Naive thymus-derived CD8-positive, alpha-beta T cell (primary cell): ENCODE measurements around the gene LAMA4. TPM values are rescaled to one million over a fixed set of nuclear protein-coding genes. Genes with fewer than 3 reads are reported as not detected.
A peak's percentile ranks its signal among the peaks of the same experiment; 100 is the strongest.

Experiments used
- ATAC-seq, 2 donors: fragments of 150-1000 bp; cut with Tn5 transposase in 1 of 2; sonication (Bioruptor Pico), chemical (Tn5 transposase) in 1 of 2; 1 replicate in 1 of 2; 2 replicates in 1 of 2; pipeline ENCODE4 v1.10.0; 2021; ENCODE audit warnings: mild to moderate bottlenecking in 2 of 2, moderate library complexity in 2 of 2
- POLR2A ChIA-PET: fragments of 350-600 bp; sonication (Branson Sonifier 250); formaldehyde crosslinking; loops from one replicate; lab custom pipeline; 2021; ENCODE audit warnings: antibody characterized with exemption; lab: Charles Lee
- DNase-seq, 10 donors: peaks; one replicate each; pipeline versions ENCODE4 v3.0.0 to v3.0.0-alpha.2; 2020 to 2022
- H3K27ac Mint-ChIP-seq, 10 donors: one replicate each; pipeline ENCODE4 v1.8.0; 2020 to 2022; ENCODE audit warnings: mild to moderate bottlenecking in 10 of 10, mixed read lengths in 10 of 10, moderate library complexity in 4 of 10, inconsistent platforms in 1 of 10
- H3K27me3 Mint-ChIP-seq, 5 donors: one replicate each; pipeline ENCODE4 v1.8.0; 2021 to 2022; ENCODE audit warnings: mixed read lengths in 5 of 5
- H3K36me3 Mint-ChIP-seq, 3 donors: one replicate each; pipeline ENCODE4 v1.8.0; 2020 to 2022; ENCODE audit warnings: mixed read lengths in 3 of 3, mild to moderate bottlenecking in 2 of 3, inconsistent platforms in 1 of 3
- H3K4me1 Mint-ChIP-seq, 4 donors: one replicate each; pipeline ENCODE4 v1.8.0; 2021 to 2022; ENCODE audit warnings: mixed read lengths in 4 of 4
- H3K4me3 Mint-ChIP-seq, 10 donors: one replicate each; pipeline ENCODE4 v1.8.0; 2020 to 2022; ENCODE audit warnings: mild to moderate bottlenecking in 10 of 10, mixed read lengths in 10 of 10, moderate library complexity in 6 of 10, inconsistent platforms in 1 of 10
- H3K9me3 Mint-ChIP-seq, 9 donors: one replicate each; pipeline ENCODE4 v1.8.0; 2020 to 2022; ENCODE audit warnings: mixed read lengths in 9 of 9, mild to moderate bottlenecking in 3 of 9, inconsistent platforms in 1 of 9, moderate library complexity in 1 of 9
- polyA plus RNA-seq, 3 donors: library from polyadenylated mRNA; unstranded; fragments of 300-500 nt; fragmentation: Illumina TruSeq; gene quantifications; one replicate each; pipeline ENCODE4 v1.2.3, GENCODE V29; 2021
- total RNA-seq, 8 experiments: library from RNA in 2 of 8; stranded (reverse) in 2 of 8; gene quantifications; one replicate each; pipeline ENCODE4 v1.2.3 and lab custom pipeline; 2021 to 2026

Gene LAMA4
- total and polyA plus RNA-seq, 5 experiments from 2014 or later = not detected

DNA sequence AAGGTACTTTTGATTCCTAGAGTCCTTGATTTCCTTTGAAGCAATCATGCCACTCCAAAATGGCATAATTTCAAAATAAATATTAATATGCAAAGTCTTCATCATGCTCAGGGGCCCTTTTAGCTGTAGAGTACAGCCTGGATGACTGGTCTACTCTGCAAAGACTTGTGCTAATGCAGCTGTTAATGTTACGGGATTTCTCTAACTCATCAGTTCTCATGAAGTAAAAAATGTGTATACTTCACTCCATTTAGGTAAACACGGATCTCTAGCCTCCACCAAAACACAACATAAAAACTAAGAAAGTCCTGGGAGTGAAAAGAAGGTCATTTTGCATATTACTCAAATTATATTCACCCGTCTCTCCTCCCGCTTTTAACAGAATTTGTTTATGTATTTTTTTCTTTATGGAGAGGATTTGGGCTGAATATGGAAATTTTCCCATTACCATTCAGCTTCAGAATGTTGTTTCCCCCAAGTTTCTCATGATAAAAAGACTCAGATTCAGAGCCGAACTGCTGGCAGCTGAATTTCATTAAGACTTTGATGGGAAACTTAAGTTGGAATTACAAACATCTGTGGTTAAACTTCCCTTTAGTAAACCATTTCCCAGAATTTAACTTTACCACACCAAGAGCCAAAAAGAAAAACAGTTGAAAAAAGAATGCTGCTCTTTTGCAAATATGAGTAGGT is 8.7 kb downstream of the LAMA4 start:
- Mint-ChIP-seq H3K9me3 (no peaks in the 10 kb centered on the region), H3K4me1 (peaks cover 6 to 17% (median 12%) of the 10 kb centered on the region in 4 donors), H3K4me3 (no peak overlapping the region), H3K27ac (no peak overlapping the region), H3K27me3 (peaks cover 4 to 11% (median 7%) of the 10 kb centered on the region in 5 donors), H3K36me3 (no peaks in the 10 kb centered on the region)
- ATAC-seq = no peak
- POLR2A ChIA-PET = no interaction called here
- no peak for DNase-seq

DNA sequence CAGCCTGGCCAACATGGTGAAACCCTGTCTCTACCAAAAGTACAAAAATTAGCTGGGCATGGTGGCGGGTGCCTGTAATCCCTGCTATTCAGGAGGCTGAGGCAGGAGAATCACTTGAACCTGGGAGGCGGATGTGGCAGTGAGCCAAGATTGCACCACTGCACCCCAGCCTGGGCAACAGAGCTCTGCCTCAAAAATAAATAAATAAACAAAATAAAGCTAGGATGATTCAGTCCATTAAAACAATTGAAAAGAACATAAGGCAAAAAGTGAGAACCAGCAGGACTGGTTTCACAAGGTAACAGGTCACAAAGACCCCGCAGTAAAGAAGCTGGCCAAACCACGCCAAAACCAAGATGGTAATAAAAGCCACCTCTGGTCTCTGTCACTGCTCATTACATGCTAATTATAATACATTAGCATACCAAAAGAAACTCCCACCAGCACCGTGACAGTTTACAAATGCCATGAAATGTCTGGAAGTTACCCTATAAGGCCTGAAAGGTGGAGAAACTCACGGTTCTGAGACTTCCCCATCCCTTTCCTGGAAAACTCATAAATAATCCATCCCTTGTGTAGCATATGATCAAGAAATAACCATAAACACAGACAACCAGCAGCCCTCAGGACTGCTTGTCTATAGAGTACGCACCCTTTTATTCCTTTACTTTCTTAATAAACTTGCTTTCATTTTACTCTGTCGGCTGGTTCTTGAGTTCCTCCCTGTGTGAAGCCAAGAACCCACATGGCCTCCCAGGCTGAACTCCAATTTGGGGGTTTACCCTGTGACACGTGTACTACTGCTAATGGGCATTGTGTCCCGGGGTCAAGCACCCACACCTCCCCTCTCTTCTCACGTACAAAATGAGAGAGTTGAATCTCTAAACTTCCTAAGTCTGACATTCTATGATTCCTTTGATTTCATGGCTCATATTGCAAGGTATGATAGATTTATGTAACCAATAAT is 10.2 kb downstream of the LAMA4 start:
- H3K36me3 Mint-ChIP-seq = no peaks in the 10 kb centered on the region
- POLR2A ChIA-PET = no interaction called here
- DNase-seq = no peak
- no peak for ATAC-seq
- no peak overlapping the region for H3K27ac Mint-ChIP-seq
- H3K4me3 Mint-ChIP-seq = no peak overlapping the region
- H3K9me3 Mint-ChIP-seq = no peaks in the 10 kb centered on the region
- peaks cover 0 to 7% (median 4%) of the 10 kb centered on the region in 5 donors for H3K27me3 Mint-ChIP-seq
- H3K4me1 Mint-ChIP-seq = peaks cover 6 to 17% (median 12%) of the 10 kb centered on the region in 4 donors

- H3K4me1 Mint-ChIP-seq = peaks cover 6 to 17% (median 12%) of the 10 kb centered on the region in 4 donors
- DNase-seq (no peak), ATAC-seq (peak in 1 of 2 donors; percentile 40)
- POLR2A ChIA-PET = no interaction called here
- no peak overlapping the region for H3K4me3 Mint-ChIP-seq
- peaks cover 0 to 6% (median 2%) of the 10 kb centered on the region in 5 donors for H3K27me3 Mint-ChIP-seq
- H3K27ac Mint-ChIP-seq = peak overlapping the region in 2 of 10 donors; percentile 16 to 27
- H3K9me3 Mint-ChIP-seq = no peaks in the 10 kb centered on the region
- H3K36me3 Mint-ChIP-seq = no peaks in the 10 kb centered on the region
Observed at GRCh38 chr6:112241820-112242429, 12.4 kb downstream of the LAMA4 start.

DNA sequence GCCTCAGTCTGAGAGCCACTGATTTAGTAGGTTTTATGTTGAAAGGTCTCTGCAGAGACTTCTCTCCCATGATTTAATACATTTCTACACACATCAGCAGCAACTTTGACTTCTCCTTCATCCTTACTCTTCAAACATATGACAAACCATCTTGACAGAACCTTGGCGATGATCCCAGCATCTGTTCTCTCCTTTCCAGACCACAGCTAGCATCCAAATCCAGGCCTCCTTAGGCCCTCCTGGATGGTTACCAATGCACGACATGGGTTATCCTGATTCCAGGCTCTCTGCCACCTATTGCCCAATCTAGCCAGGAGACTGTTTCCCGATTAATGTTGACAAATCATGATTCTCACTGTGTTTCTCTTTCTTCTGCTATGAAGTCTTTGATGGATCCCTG is 16.8 kb downstream of the LAMA4 start:
- POLR2A ChIA-PET = no interaction called here
- no peak overlapping the region for H3K4me3 Mint-ChIP-seq

DNA sequence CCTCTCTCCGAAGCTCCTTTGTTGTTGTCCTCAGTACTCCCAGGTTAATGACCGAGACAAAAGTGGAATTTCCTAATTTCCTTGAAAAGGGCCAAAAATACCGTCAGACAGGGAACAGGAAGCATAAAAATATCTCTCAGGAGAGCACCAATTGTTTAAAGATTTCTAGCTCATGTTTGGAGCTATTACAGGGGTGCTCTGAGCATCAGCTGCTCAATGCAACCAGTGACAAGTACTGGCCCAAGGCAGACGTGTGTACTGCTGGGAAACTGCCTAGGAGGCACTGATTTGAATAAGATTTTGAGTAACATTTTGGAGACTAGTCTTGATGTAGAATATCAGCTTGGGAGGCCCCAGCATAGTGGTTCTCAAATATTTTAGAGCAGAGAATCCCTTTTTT is 17.3 kb downstream of the LAMA4 start:
- POLR2A ChIA-PET = no interaction called here
- no peak for ATAC-seq
- H3K27me3 Mint-ChIP-seq = peaks cover 0 to 21% (median 8%) of the 10 kb centered on the region in 5 donors

More for the DNA sequence above, 16.8 kb downstream of the LAMA4 start:
- no peak overlapping the region for H3K27ac Mint-ChIP-seq
- no peaks in the 10 kb centered on the region for H3K9me3 Mint-ChIP-seq
- no peaks in the 10 kb centered on the region for H3K36me3 Mint-ChIP-seq
- ATAC-seq (no peak), DNase-seq (no peak)
- H3K27me3 Mint-ChIP-seq = peaks cover 0 to 21% (median 8%) of the 10 kb centered on the region in 5 donors
- H3K4me1 Mint-ChIP-seq = peaks cover 6 to 11% (median 11%) of the 10 kb centered on the region in 4 donors

DNA sequence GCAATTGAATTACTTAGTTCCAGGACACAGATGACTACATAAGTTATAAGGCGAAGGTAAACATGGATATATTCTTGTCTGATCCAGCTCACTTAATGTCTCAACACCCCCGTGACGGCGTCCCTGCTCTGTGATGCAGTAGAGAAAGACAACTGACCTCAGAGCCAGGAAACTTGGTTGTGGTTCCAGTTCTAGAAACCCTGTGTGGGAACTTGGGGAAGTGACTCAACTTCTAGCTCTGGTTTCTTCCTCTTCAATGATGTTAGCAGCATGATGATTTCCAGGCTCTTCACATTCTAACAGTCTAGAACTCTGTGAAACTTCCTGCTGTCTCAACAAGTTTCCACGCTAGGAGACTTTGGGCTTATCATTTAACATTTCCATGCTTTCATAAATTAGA is 18.4 kb downstream of the LAMA4 start:
- DNase-seq (no peak), ATAC-seq (no peak)
- no peaks in the 10 kb centered on the region for H3K9me3 Mint-ChIP-seq
- peaks cover 0 to 21% (median 8%) of the 10 kb centered on the region in 5 donors for H3K27me3 Mint-ChIP-seq
- H3K4me1 Mint-ChIP-seq = no peaks in the 10 kb centered on the region
- POLR2A ChIA-PET = no interaction called here
- H3K36me3 Mint-ChIP-seq = no peaks in the 10 kb centered on the region
- no peak overlapping the region for H3K27ac Mint-ChIP-seq
- no peak overlapping the region for H3K4me3 Mint-ChIP-seq

More for the DNA sequence above, 17.3 kb downstream of the LAMA4 start:
- Mint-ChIP-seq H3K4me1 (peaks cover 2 to 6% (median 6%) of the 10 kb centered on the region in 4 donors), H3K4me3 (no peak overlapping the region), H3K9me3 (no peaks in the 10 kb centered on the region), H3K36me3 (no peaks in the 10 kb centered on the region), H3K27ac (no peak overlapping the region)
- no peak for DNase-seq

DNA sequence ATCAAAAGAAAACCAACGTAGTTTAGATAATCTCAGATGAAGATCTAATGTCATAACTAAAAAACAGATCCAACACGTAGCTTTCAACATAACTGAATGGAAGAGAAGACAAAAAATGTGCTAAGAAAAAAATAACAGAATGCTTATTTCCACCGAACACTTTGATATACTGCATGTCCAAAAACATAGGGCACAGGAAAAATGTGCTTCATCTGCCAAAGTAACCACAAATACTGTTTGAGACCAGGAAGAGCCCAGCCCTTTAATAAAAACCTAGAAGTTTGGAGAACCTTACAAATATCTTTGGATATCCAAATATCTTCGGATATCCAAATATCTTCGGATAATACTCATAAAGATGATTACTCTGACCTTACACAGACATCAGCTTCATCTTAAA is 19.8 kb downstream of the LAMA4 start:
- Mint-ChIP-seq H3K27me3 (peaks cover 0 to 21% (median 8%) of the 10 kb centered on the region in 5 donors), H3K9me3 (no peaks in the 10 kb centered on the region), H3K27ac (no peak overlapping the region), H3K4me1 (no peaks in the 10 kb centered on the region), H3K36me3 (no peaks in the 10 kb centered on the region), H3K4me3 (no peak overlapping the region)
- no peak for DNase-seq
- POLR2A ChIA-PET = no interaction called here
- ATAC-seq = no peak

GRCh38 chr6:112233847-112234246 is 20.5 kb downstream of the LAMA4 start:
- POLR2A ChIA-PET = no interaction called here
- Mint-ChIP-seq H3K27ac (no peak overlapping the region), H3K27me3 (peaks cover 0 to 24% (median 8%) of the 10 kb centered on the region in 5 donors), H3K4me3 (no peak overlapping the region), H3K36me3 (no peaks in the 10 kb centered on the region), H3K4me1 (no peaks in the 10 kb centered on the region), H3K9me3 (no peaks in the 10 kb centered on the region)
- ATAC-seq (no peak), DNase-seq (no peak)

DNA sequence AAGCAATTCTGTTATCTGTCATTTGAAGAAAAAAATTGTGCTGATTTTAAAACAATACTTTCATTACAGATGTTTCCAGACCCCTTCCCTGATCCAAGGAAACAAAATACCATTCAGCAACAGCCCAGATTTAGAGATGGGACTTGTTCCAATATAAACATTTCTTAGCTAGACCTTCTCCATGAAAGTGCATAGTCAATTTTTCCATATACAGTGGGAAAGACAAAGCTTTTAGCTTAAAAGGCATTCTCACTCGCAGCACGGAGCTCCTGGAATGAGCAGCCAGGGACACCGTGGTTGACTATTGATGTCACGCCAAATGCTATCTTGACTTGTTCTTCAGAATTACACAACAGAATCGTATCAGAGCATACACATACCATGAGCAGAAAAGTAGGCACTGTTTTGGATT is 21.5 kb downstream of the LAMA4 start:
- H3K27me3 Mint-ChIP-seq = peaks cover 0 to 24% (median 7%) of the 10 kb centered on the region in 5 donors
- no peaks in the 10 kb centered on the region for H3K9me3 Mint-ChIP-seq
- H3K4me3 Mint-ChIP-seq = no peak overlapping the region
- H3K4me1 Mint-ChIP-seq = no peaks in the 10 kb centered on the region
- POLR2A ChIA-PET = no interaction called here
- H3K27ac Mint-ChIP-seq = no peak overlapping the region
- ATAC-seq (no peak), DNase-seq (no peak)
- no peaks in the 10 kb centered on the region for H3K36me3 Mint-ChIP-seq

GRCh38 chr6:112231594-112232060 is 22.7 kb downstream of the LAMA4 start:
- no peak overlapping the region for H3K4me3 Mint-ChIP-seq
- DNase-seq (no peak), ATAC-seq (no peak)
- H3K27ac Mint-ChIP-seq = no peak overlapping the region
- H3K36me3 Mint-ChIP-seq = no peaks in the 10 kb centered on the region
- H3K27me3 Mint-ChIP-seq = peaks cover 0 to 22% (median 5%) of the 10 kb centered on the region in 5 donors
- POLR2A ChIA-PET = interaction anchor here (0.5 kb wide), 1 partner anchor 1820 kb away, joined by 5 read pairs; no protein-coding TSS in a partner anchor
- no peaks in the 10 kb centered on the region for H3K9me3 Mint-ChIP-seq
- no peaks in the 10 kb centered on the region for H3K4me1 Mint-ChIP-seq

- no peak overlapping the region for H3K27ac Mint-ChIP-seq
- POLR2A ChIA-PET = interaction anchor here (0.5 kb wide), 1 partner anchor 1820 kb away, joined by 5 read pairs; no protein-coding TSS in a partner anchor
- no peaks in the 10 kb centered on the region for H3K4me1 Mint-ChIP-seq
- no peak overlapping the region for H3K4me3 Mint-ChIP-seq
- no peaks in the 10 kb centered on the region for H3K9me3 Mint-ChIP-seq
- ATAC-seq (no peak), DNase-seq (no peak)
- no peaks in the 10 kb centered on the region for H3K36me3 Mint-ChIP-seq
- peaks cover 0 to 19% (median 5%) of the 10 kb centered on the region in 5 donors for H3K27me3 Mint-ChIP-seq
Observed at GRCh38 chr6:112231164-112231563, 23.2 kb downstream of the LAMA4 start.

DNA sequence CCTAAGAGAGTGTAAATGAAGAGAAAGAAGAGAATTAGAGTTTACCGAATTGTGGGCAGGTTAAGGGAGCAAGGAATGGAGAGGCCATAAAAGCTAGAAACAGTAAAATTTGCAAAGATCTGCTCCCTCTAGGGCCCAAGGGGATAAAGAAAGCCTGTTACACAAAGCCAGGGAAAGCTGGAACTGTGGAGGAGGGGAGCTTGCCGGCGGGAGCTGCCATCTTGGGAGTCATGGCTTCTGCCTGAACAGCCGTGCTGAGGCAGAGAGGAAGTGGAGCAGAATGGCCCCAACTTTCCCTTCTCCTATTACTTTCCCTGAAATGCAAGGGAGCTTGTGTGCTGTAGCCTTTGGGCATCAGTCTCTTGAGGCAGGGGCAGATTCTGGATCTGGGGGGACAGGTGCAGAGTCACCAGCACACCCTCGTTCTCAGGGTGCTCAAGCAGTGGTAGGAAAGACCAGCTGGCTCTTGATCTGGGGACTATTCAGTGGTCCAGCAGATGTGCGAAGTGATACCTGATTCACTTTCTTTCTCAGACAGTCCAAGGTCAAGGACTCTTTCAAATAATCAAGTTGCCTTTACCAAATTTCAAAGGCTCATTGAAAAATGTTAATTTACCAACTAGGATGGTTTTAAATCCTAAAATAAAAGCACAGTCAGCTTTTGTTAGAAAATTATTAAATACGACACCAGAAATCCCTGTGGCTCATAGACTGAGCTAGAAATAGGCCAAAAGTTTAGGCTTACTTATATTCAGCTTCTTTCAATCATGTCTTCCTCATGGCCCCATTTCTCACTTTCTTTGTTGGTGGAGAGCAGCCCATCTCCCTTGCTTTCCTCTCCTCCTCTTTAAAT is 25.7 kb downstream of the LAMA4 start:
- no peak overlapping the region for H3K27ac Mint-ChIP-seq
- H3K36me3 Mint-ChIP-seq = no peaks in the 10 kb centered on the region
- DNase-seq (no peak), ATAC-seq (no peak)
- no peaks in the 10 kb centered on the region for H3K4me1 Mint-ChIP-seq
- no peaks in the 10 kb centered on the region for H3K9me3 Mint-ChIP-seq
- POLR2A ChIA-PET = no interaction called here
- H3K27me3 Mint-ChIP-seq = peaks cover 5 to 20% (median 11%) of the 10 kb centered on the region in 5 donors
- no peak overlapping the region for H3K4me3 Mint-ChIP-seq
